Thyroid gland (tissue), 4 donors: Measurements from ENCODE around the gene ADCK1. TPM values are rescaled to one million over a fixed set of nuclear protein-coding genes. Genes with fewer than 3 reads are reported as not detected.
A peak's percentile ranks its signal among the peaks of the same experiment; 100 is the strongest.

Experiments used
- DNase-seq, 2 donors: peaks; one replicate each; pipeline ENCODE4 v3.0.0-alpha.2; 2019
- H3K27ac ChIP-seq, 3 donors: fragments of 200-600 bp; sonication (generic); 1 replicate in 2 of 3; 2 replicates in 1 of 3; pipeline ENCODE4 v1.5.1; 2016 to 2019; ENCODE audit warnings: mild to moderate bottlenecking in 1 of 3, moderate library complexity in 1 of 3
- H3K27me3 ChIP-seq: fragments of 200-600 bp; sonication (generic); one replicate; pipeline ENCODE4 v1.5.1; 2019
- H3K36me3 ChIP-seq, 2 donors: fragments of 200-600 bp; sonication (generic); one replicate each; pipeline ENCODE4 v1.5.1; 2016 to 2019
- H3K4me1 ChIP-seq, 2 donors: fragments of 200-600 bp; sonication (generic); one replicate each; pipeline ENCODE4 v1.5.1; 2017 to 2019
- H3K4me3 ChIP-seq, 3 donors: fragments of 200-600 bp; sonication (generic); replicated peaks in 1 of 3; 1 replicate in 2 of 3; 2 replicates in 1 of 3; pipeline ENCODE4 v1.5.1; 2016; ENCODE audit warnings: mild to moderate bottlenecking in 1 of 3
- H3K9me3 ChIP-seq: fragments of 200-600 bp; sonication (generic); one replicate; pipeline ENCODE4 v1.5.1; 2017
- POLR2A ChIP-seq, 2 donors: fragments of 450-650 bp; IDR thresholded peaks; one replicate each; pipeline ENCODE4 v1.6.1; 2017; ENCODE audit warnings: antibody characterized with exemption in 2 of 2, mild to moderate bottlenecking in 2 of 2, moderate library complexity in 1 of 2
- WGBS, 2 donors: methylation state at CpG; one replicate each; pipeline ENCODE4 v1.1.5; 2017; 5-methylcytosine and 5-hydroxymethylcytosine counted together
- intact Hi-C: fragments of 100-400 bp; cut with DNase I; formaldehyde crosslinking; loops from one replicate; pipeline ENCODE4 v1.15.1; 2023
- total RNA-seq, 4 donors: library from RNA; depleted of rRNA; stranded (reverse); fragments of >200 nt; gene quantifications; one replicate each; pipeline ENCODE4 v1.2.3, GENCODE V29; 2016
- TF ChIP-seq, protein P1 (sequence below), 6 experiments: fragments of 200-600 bp in 3 of 6; fragments of 450-650 bp in 3 of 6; sonication (generic) in 3 of 6; IDR thresholded peaks; one replicate each; pipeline ENCODE4 v1.5.1; 2016 to 2019; ENCODE audit warnings: antibody characterized with exemption in 6 of 6, mild to moderate bottlenecking in 2 of 6, inconsistent platforms in 1 of 6, moderate library complexity in 1 of 6

Gene ADCK1
- total RNA-seq, 4 donors from 2014 or later: 4.0 to 13.5 (median 12.1) TPM

DNA sequence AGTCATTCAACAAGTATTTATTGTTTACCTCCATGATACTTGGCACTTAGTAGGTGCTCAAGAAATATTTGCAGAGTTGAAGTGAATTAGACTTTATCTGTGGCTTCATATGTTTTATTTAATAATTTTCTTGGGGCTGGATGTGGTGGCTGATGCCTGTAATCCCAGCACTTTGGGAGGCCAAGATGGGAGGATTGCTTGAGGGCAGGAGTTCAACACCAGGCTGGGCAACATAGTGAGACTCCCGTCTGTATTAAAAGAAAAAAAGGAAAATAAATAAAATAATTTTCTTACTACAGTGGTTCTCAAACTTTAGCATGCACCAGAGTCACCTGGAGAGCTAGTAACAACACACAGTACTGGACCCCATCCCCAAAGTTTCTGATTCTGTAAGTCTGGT is 905 bp downstream of the ADCK1 start:
- H3K27ac ChIP-seq: peak overlapping the region; percentile 76 to 93 (median 90)

GRCh38 chr14:77804592-77804991 is 4.7 kb downstream of the ADCK1 start:
- no peak for TF ChIP-seq POLR2A (IDR thresholded peaks at IDR 0.05)
- TF ChIP-seq, protein P1, sequence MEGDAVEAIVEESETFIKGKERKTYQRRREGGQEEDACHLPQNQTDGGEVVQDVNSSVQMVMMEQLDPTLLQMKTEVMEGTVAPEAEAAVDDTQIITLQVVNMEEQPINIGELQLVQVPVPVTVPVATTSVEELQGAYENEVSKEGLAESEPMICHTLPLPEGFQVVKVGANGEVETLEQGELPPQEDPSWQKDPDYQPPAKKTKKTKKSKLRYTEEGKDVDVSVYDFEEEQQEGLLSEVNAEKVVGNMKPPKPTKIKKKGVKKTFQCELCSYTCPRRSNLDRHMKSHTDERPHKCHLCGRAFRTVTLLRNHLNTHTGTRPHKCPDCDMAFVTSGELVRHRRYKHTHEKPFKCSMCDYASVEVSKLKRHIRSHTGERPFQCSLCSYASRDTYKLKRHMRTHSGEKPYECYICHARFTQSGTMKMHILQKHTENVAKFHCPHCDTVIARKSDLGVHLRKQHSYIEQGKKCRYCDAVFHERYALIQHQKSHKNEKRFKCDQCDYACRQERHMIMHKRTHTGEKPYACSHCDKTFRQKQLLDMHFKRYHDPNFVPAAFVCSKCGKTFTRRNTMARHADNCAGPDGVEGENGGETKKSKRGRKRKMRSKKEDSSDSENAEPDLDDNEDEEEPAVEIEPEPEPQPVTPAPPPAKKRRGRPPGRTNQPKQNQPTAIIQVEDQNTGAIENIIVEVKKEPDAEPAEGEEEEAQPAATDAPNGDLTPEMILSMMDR (IDR thresholded peaks at IDR 0.05): no peak
- intact Hi-C loops: loop anchor here (5.0 kb wide), 1 partner anchor 42 kb away; the partner anchor contains the start of gene SNW1
- no peaks in the 10 kb centered on the region for H3K27me3 ChIP-seq
- WGBS, 2 donors: 62 to 65% methylated on average over 6 of the region's 6 CpGs
- peaks cover 5% of the 10 kb centered on the region in 2 donors for H3K4me1 ChIP-seq
- no peak overlapping the region for H3K27ac ChIP-seq
- no peak for DNase-seq
- H3K9me3 ChIP-seq: no peaks in the 10 kb centered on the region
- H3K36me3 ChIP-seq: no peaks in the 10 kb centered on the region
- H3K4me3 ChIP-seq: no peak overlapping the region

More for the DNA sequence above, 905 bp downstream of the ADCK1 start:
- Histone ChIP-seq H3K27me3 (no peaks in the 10 kb centered on the region), H3K36me3 (no peaks in the 10 kb centered on the region), H3K4me1 (peaks cover 5 to 16% of the 10 kb centered on the region in 2 donors), H3K9me3 (no peaks in the 10 kb centered on the region), H3K4me3 (peak overlapping the region in 1 of 3 donors; percentile 50)
- WGBS, 2 donors: 67 to 94% methylated on average over 1 of the region's 1 CpG
- intact Hi-C loops: loop anchor here (5.0 kb wide), 1 partner anchor 39 kb away; the partner anchor contains the start of gene SNW1
- DNase-seq: no peak
- TF ChIP-seq POLR2A (IDR thresholded peaks at IDR 0.05): no peak
- TF ChIP-seq, protein P1 (IDR thresholded peaks at IDR 0.05): no peak

- 91 to 92% methylated on average over 6 of the region's 6 CpGs for WGBS, 2 donors
- no peak overlapping the region for H3K4me3 ChIP-seq
- H3K36me3 ChIP-seq: no peaks in the 10 kb centered on the region
- no peak for TF ChIP-seq POLR2A (IDR thresholded peaks at IDR 0.05)
- TF ChIP-seq, protein P1 (IDR thresholded peaks at IDR 0.05): no peak
- no peak for DNase-seq
- H3K27ac ChIP-seq: no peak overlapping the region
- H3K4me1 ChIP-seq: peaks cover 2 to 3% of the 10 kb centered on the region in 2 donors
- no peaks in the 10 kb centered on the region for H3K27me3 ChIP-seq
- H3K9me3 ChIP-seq: no peaks in the 10 kb centered on the region
- intact Hi-C loops: no loop called here
Observed at GRCh38 chr14:77805706-77806105, 5.8 kb downstream of the ADCK1 start.

GRCh38 chr14:77808250-77808649 is 8.3 kb downstream of the ADCK1 start:
- H3K4me3 ChIP-seq: no peak overlapping the region
- intact Hi-C loops: no loop called here
- no peak overlapping the region for H3K27ac ChIP-seq
- DNase-seq: no peak
- 95 to 99% methylated on average over 3 of the region's 3 CpGs for WGBS, 2 donors
- no peak for TF ChIP-seq POLR2A (IDR thresholded peaks at IDR 0.05)
- TF ChIP-seq, protein P1 (IDR thresholded peaks at IDR 0.05): no peak
- H3K27me3 ChIP-seq: no peaks in the 10 kb centered on the region
- no peaks in the 10 kb centered on the region for H3K36me3 ChIP-seq
- H3K9me3 ChIP-seq: no peaks in the 10 kb centered on the region
- H3K4me1 ChIP-seq: no peaks in the 10 kb centered on the region

- no peaks in the 10 kb centered on the region for H3K36me3 ChIP-seq
- WGBS, 2 donors: 92 to 100% methylated on average over 1 of the region's 1 CpG
- TF ChIP-seq POLR2A (IDR thresholded peaks at IDR 0.05): no peak
- TF ChIP-seq, protein P1 (IDR thresholded peaks at IDR 0.05): no peak
- no peak for DNase-seq
- no peaks in the 10 kb centered on the region for H3K27me3 ChIP-seq
- intact Hi-C loops: no loop called here
- no peak overlapping the region for H3K27ac ChIP-seq
- H3K9me3 ChIP-seq: no peaks in the 10 kb centered on the region
- H3K4me3 ChIP-seq: no peak overlapping the region
- H3K4me1 ChIP-seq: no peaks in the 10 kb centered on the region
Observed at GRCh38 chr14:77809011-77809410, 9.1 kb downstream of the ADCK1 start.
